GM23248 (cell line): Measurements from ENCODE around the gene R3HCC1L.

Experiments used
- EZH2 ChIP-seq: fragments of 200-600 bp; sonication (generic); IDR thresholded peaks from 2 replicates; pipeline ENCODE4 v1.6.1; 2018; ENCODE audit warnings: antibody characterized with exemption, mild to moderate bottlenecking; ENCODE audit not compliant: insufficient read depth, poor library complexity, severe bottlenecking
- EZH2phosphoT487 ChIP-seq: fragments of 200-600 bp; sonication (generic); IDR thresholded peaks from 2 replicates; pipeline ENCODE4 v1.6.1; 2018; ENCODE audit warnings: antibody characterized with exemption, moderate library complexity, mild to moderate bottlenecking, low read depth; ENCODE audit not compliant: insufficient read depth

DNA sequence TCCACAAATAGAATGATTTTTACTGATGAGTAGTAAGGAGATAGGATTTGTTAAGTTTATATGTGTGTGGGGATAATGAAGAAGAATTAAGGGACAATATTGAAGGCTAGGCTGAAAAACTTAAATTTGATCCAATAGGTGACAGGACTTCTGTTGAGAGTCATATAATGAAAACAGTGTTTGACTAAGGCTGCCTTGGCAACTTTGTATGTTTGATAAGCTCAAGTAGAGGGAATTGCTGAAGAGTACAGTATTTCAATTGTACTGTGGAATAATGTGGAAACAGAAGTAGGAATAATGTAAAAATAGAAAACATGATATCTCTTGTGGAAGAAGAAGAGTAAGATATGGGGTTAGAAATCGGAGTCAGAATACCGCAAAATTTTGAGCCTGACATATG is 10.5 kb downstream of the R3HCC1L start:
- TF ChIP-seq EZH2 (no peak), EZH2phosphoT487 (no peak)
